ENCODE data around the gene SHC3. TPM values are rescaled to one million over a fixed set of nuclear protein-coding genes. Genes with fewer than 3 reads are reported as not detected.

Gene SHC3
- total and polyA plus RNA-seq, 2 donors (not counting 3 experiments of a cell fraction or from before 2014, with no cell fraction given): 1.0 to 2.0 TPM

GRCh38 chr9:89171231-89171630, 7.4 kb downstream of the SHC3 start:
- Histone ChIP-seq H3K4me1 (ENCODE audit: control insufficient read depth, extremely low read depth, insufficient read depth, low read length) (no peaks in the 10 kb centered on the region), H3K4me2 (ENCODE audit: insufficient read depth, low read length) (no peak overlapping the region), H4K20me1 (replicated peaks; ENCODE audit: control insufficient read depth, extremely low read depth, insufficient read depth, low read length) (no peaks in the 10 kb centered on the region), H3K27ac (ENCODE audit: insufficient read depth, low read depth, low read length) (no peak overlapping the region), H3K9me3 (replicated peaks; ENCODE audit: control insufficient read depth, insufficient read depth, low read length) (no peaks in the 10 kb centered on the region), H3K79me2 (ENCODE audit: control insufficient read depth, insufficient read depth, low read length) (peaks cover 3% of the 10 kb centered on the region), H2AFZ (ENCODE audit: low read depth, low read length) (no peak overlapping the region), H3K9ac (replicated peaks; ENCODE audit: extremely low read depth, insufficient read depth, low read length) (no peak overlapping the region), H3K27me3 (ENCODE audit: control insufficient read depth in 2 of 2, insufficient read depth in 2 of 2, low read length in 2 of 2) (peaks cover 6 to 11% of the 10 kb centered on the region in 2 experiments), H3K9me1 (replicated peaks; ENCODE audit: control insufficient read depth, extremely low read depth, insufficient read depth, low read length) (no peaks in the 10 kb centered on the region), H3K4me3 (replicated peaks in 1 of 3; ENCODE audit: insufficient read depth in 1 of 3, low read depth in 1 of 3, low read length in 3 of 3) (no peak overlapping the region), H3K36me3 (ENCODE audit: control insufficient read depth in 2 of 2, extremely low read depth in 1 of 2, insufficient read depth in 2 of 2, low read length in 2 of 2) (no peaks in the 10 kb centered on the region)
- BruUV-seq (replicated peaks): no TSS peak
- CTCF ChIA-PET: no interaction called here
- FAIRE-seq (no peak), DNase-seq (ENCODE audit: low read depth, low spot score) (no peak)
- TF ChIP-seq POLR2A (IDR thresholded peaks at IDR 0.05; ENCODE audit: low read depth, low read length) (no peak), EZH2 (IDR thresholded peaks at IDR 0.05; ENCODE audit: borderline replicate concordance, low read depth, low read length, severe bottlenecking) (no peak), JUN (IDR thresholded peaks at IDR 0.05; ENCODE audit: borderline replicate concordance, insufficient read depth, insufficient read length, low read depth) (no peak), POLR2AphosphoS5 (IDR thresholded peaks at IDR 0.05; ENCODE audit: insufficient read depth, low read depth, low read length) (no peak)
- POLR2A ChIA-PET: no interaction called here
- dilution Hi-C loops (cut with MboI; ENCODE audit: extremely low pct_ligation_motif_present, low sequenced_read_pairs) (no loop called here), intact Hi-C loops (cut with micrococcal nuclease) (no loop called here)

- ChIA-PET POLR2A (no interaction called here), CTCF (no interaction called here)
- dilution Hi-C loops (cut with MboI; ENCODE audit: extremely low pct_ligation_motif_present, low sequenced_read_pairs) (no loop called here), intact Hi-C loops (cut with micrococcal nuclease) (no loop called here)
- Histone ChIP-seq H3K4me1 (ENCODE audit: control insufficient read depth, extremely low read depth, insufficient read depth, low read length) (no peaks in the 10 kb centered on the region), H3K27me3 (ENCODE audit: control insufficient read depth in 2 of 2, insufficient read depth in 2 of 2, low read length in 2 of 2) (peaks cover 0 to under 1% of the 10 kb centered on the region in 2 experiments), H4K20me1 (replicated peaks; ENCODE audit: control insufficient read depth, extremely low read depth, insufficient read depth, low read length) (no peaks in the 10 kb centered on the region), H2AFZ (ENCODE audit: low read depth, low read length) (no peak overlapping the region), H3K4me3 (replicated peaks in 1 of 3; ENCODE audit: insufficient read depth in 1 of 3, low read depth in 1 of 3, low read length in 3 of 3) (no peak overlapping the region), H3K27ac (ENCODE audit: insufficient read depth, low read depth, low read length) (no peak overlapping the region), H3K36me3 (ENCODE audit: control insufficient read depth in 2 of 2, extremely low read depth in 1 of 2, insufficient read depth in 2 of 2, low read length in 2 of 2) (no peaks in the 10 kb centered on the region), H3K9me3 (replicated peaks; ENCODE audit: control insufficient read depth, insufficient read depth, low read length) (no peaks in the 10 kb centered on the region), H3K79me2 (ENCODE audit: control insufficient read depth, insufficient read depth, low read length) (no peaks in the 10 kb centered on the region), H3K4me2 (ENCODE audit: insufficient read depth, low read length) (no peak overlapping the region), H3K9me1 (replicated peaks; ENCODE audit: control insufficient read depth, extremely low read depth, insufficient read depth, low read length) (no peaks in the 10 kb centered on the region), H3K9ac (replicated peaks; ENCODE audit: extremely low read depth, insufficient read depth, low read length) (no peak overlapping the region)
- TF ChIP-seq MYC (IDR thresholded peaks at IDR 0.05; ENCODE audit: low read depth, low read length): no peak
- TF ChIP-seq EZH2 (IDR thresholded peaks at IDR 0.05; ENCODE audit: borderline replicate concordance, low read depth, low read length, severe bottlenecking): no peak
- no peak for TF ChIP-seq POLR2A (IDR thresholded peaks at IDR 0.05; ENCODE audit: low read depth, low read length)
- no peak for TF ChIP-seq POLR2AphosphoS5 (IDR thresholded peaks at IDR 0.05; ENCODE audit: insufficient read depth, low read depth, low read length)
- DNase-seq (ENCODE audit: low read depth, low spot score) (no peak), FAIRE-seq (no peak)
- BruUV-seq (replicated peaks): no TSS peak
Observed at GRCh38 chr9:89168901-89169813, 9.5 kb downstream of the SHC3 start.
